GM21515 (cell line): ENCODE data around the gene LAIR1.
"Not testable (repeated sequence)": the region's sequence is repeated elsewhere in the genome, so short reads cannot be mapped to it uniquely, and the experiment has no call there.

Source experiments
- ATAC-seq: cut with Tn5 transposase; IDR thresholded peaks from one replicate; pipeline ENCODE4 v1.9.1; 2021; ENCODE audit not compliant: unreplicated experiment

Gene LAIR1

GRCh38 chr19:54345938-54346386 lies 18.8 kb downstream of the LAIR1 start:
- ATAC-seq: no peak

- ATAC-seq: no peak
Observed at GRCh38 chr19:54343868-54344267, 20.9 kb downstream of the LAIR1 start.

- ATAC-seq: no peak
Observed at GRCh38 chr19:54341295-54341694, 23.4 kb downstream of the LAIR1 start.

- ATAC-seq: no peak
Observed at GRCh38 chr19:54339646-54340358, 24.9 kb downstream of the LAIR1 start.

GRCh38 chr19:54338521-54338920 lies 26.2 kb downstream of the LAIR1 start:
- no peak for ATAC-seq

GRCh38 chr19:54337858-54338230 lies 26.9 kb downstream of the LAIR1 start:
- ATAC-seq: no peak

- ATAC-seq: no peak
Observed at GRCh38 chr19:54336893-54337857, 27.6 kb downstream of the LAIR1 start.

- no peak for ATAC-seq
Observed at GRCh38 chr19:54335979-54336892, 28.5 kb downstream of the LAIR1 start.

- no peak for ATAC-seq
Observed at GRCh38 chr19:54335164-54335563, 29.6 kb downstream of the LAIR1 start.

- ATAC-seq: no peak
Observed at GRCh38 chr19:54333586-54334298, 31.0 kb downstream of the LAIR1 start.

GRCh38 chr19:54332149-54332548 lies 32.6 kb downstream of the LAIR1 start:
- no peak for ATAC-seq

GRCh38 chr19:54331626-54332025 lies 33.1 kb downstream of the LAIR1 start:
- no peak for ATAC-seq

- ATAC-seq: no peak
Observed at GRCh38 chr19:54329476-54330165, 35.1 kb downstream of the LAIR1 start.

- ATAC-seq: not testable (repeated sequence)
Observed at GRCh38 chr19:54328781-54329180, 36.0 kb downstream of the LAIR1 start.

- no peak for ATAC-seq
Observed at GRCh38 chr19:54325631-54326030, 39.1 kb downstream of the LAIR1 start.

GRCh38 chr19:54325194-54325621 lies 39.5 kb downstream of the LAIR1 start:
- ATAC-seq: no peak

- ATAC-seq: no peak
Observed at GRCh38 chr19:54324071-54324470, 40.7 kb downstream of the LAIR1 start.

GRCh38 chr19:54322934-54323333 lies 41.8 kb downstream of the LAIR1 start:
- not testable (repeated sequence) for ATAC-seq

- not testable (repeated sequence) for ATAC-seq
Observed at GRCh38 chr19:54322295-54322694, 42.4 kb downstream of the LAIR1 start.
